GM23338 (cell line): ENCODE data around the gene LLGL2. TPM values are rescaled to one million over a fixed set of nuclear protein-coding genes. Genes with fewer than 3 reads are reported as not detected.

Experiments used
- ATAC-seq: fragments of 200-7000 bp; cut with Tn5 transposase; 3 replicates; pipeline ENCODE4 v1.9.1; 2020
- DNase-seq: peaks from one replicate; pipeline ENCODE4 v3.0.0-alpha.2; 2015; ENCODE audit warnings: low spot score
- H2AFZ ChIP-seq: fragments of 200-600 bp; sonication (generic); 2 replicates; pipeline ENCODE4 v1.8.0; 2016; ENCODE audit warnings: antibody characterized with exemption, mild to moderate bottlenecking, moderate library complexity
- H3F3A ChIP-seq: fragments of 200-600 bp; sonication (generic); replicated peaks from 2 replicates; pipeline ENCODE4 v1.8.0; 2017; ENCODE audit warnings: antibody characterized with exemption, mixed run types, low read depth
- H3K27ac ChIP-seq: fragments of 200-600 bp; sonication (generic); 2 replicates; pipeline ENCODE4 v1.6.1; 2016; ENCODE audit warnings: low read depth
- H3K27me3 ChIP-seq: fragments of 200-600 bp; sonication (generic); 2 replicates; pipeline ENCODE4 v1.8.0; 2016; ENCODE audit warnings: mild to moderate bottlenecking, mixed run types, moderate library complexity; ENCODE audit not compliant: insufficient read depth
- H3K36me3 ChIP-seq: fragments of 200-600 bp; sonication (generic); 2 replicates; pipeline ENCODE4 v1.8.0; 2016; ENCODE audit warnings: mild to moderate bottlenecking; ENCODE audit not compliant: insufficient read depth
- H3K4me1 ChIP-seq: fragments of 200-600 bp; sonication (generic); 2 replicates; pipeline ENCODE4 v1.8.0; 2016; ENCODE audit warnings: mild to moderate bottlenecking, moderate library complexity; ENCODE audit not compliant: insufficient read depth
- H3K4me2 ChIP-seq: fragments of 200-600 bp; sonication (generic); 2 replicates; pipeline ENCODE4 v1.7.1; 2017; ENCODE audit warnings: mixed run types
- H3K4me3 ChIP-seq: fragments of 200-600 bp; sonication (generic); 2 replicates; pipeline ENCODE4 v1.6.1; 2016; ENCODE audit warnings: mixed run types
- H3K79me2 ChIP-seq: fragments of 200-600 bp; sonication (generic); replicated peaks from 2 replicates; pipeline ENCODE4 v1.8.0; 2017; ENCODE audit warnings: mild to moderate bottlenecking; ENCODE audit not compliant: insufficient read depth
- H3K9me2 ChIP-seq: fragments of 200-600 bp; sonication (generic); 2 replicates; pipeline ENCODE4 v1.8.0; 2017; ENCODE audit not compliant: insufficient read depth
- H4K20me1 ChIP-seq: fragments of 200-600 bp; sonication (generic); replicated peaks from 2 replicates; pipeline ENCODE4 v1.8.0; 2017; ENCODE audit warnings: mild to moderate bottlenecking; ENCODE audit not compliant: insufficient read depth
- H3K27ac Mint-ChIP-seq: 2 replicates; pipeline ENCODE4 v1.8.0; 2020; ENCODE audit warnings: inconsistent platforms, mild to moderate bottlenecking, moderate library complexity, mixed read lengths
- H3K27me3 Mint-ChIP-seq: 3 replicates; pipeline ENCODE4 v1.8.0; 2022; ENCODE audit warnings: low read depth, mild to moderate bottlenecking, moderate library complexity, mixed read lengths, inconsistent platforms; ENCODE audit not compliant: insufficient read depth, poor library complexity
- H3K36me3 Mint-ChIP-seq: 3 replicates; pipeline ENCODE4 v1.8.0; 2021; ENCODE audit warnings: low read depth, mild to moderate bottlenecking, inconsistent platforms, moderate library complexity, mixed read lengths
- H3K4me1 Mint-ChIP-seq: 3 replicates; pipeline ENCODE4 v1.8.0; 2020; ENCODE audit warnings: mild to moderate bottlenecking, inconsistent platforms, mixed read lengths
- H3K4me3 Mint-ChIP-seq: 3 replicates; pipeline ENCODE4 v1.8.0; 2021; ENCODE audit warnings: moderate library complexity, mild to moderate bottlenecking, inconsistent platforms, mixed read lengths
- H3K9me3 Mint-ChIP-seq: 3 replicates; pipeline ENCODE4 v1.8.0; 2020; ENCODE audit warnings: moderate library complexity, mild to moderate bottlenecking, inconsistent platforms, mixed read lengths
- EZH2 ChIP-seq: fragments of 200-600 bp; sonication (generic); IDR thresholded peaks from one replicate; pipeline ENCODE4 v1.8.0; 2017; ENCODE audit warnings: antibody characterized with exemption, mild to moderate bottlenecking, low read depth; ENCODE audit not compliant: unreplicated experiment
- EZH2phosphoT487 ChIP-seq: fragments of 200-600 bp; sonication (generic); IDR thresholded peaks from one replicate; pipeline ENCODE4 v1.8.1; 2018; ENCODE audit warnings: antibody characterized with exemption; ENCODE audit not compliant: unreplicated experiment
- polyA plus RNA-seq: library from polyadenylated mRNA; unstranded; fragments of >200 nt; fragmentation: Nextera tagmentation; extraction: Ambion mirVana; gene quantifications from 2 replicates; pipeline ENCODE4 v1.2.1, GENCODE V29; 2016
- total RNA-seq: library from RNA; depleted of rRNA; stranded (reverse); fragments of >200 nt; shearing (Covaris generic); gene quantifications from 2 replicates; pipeline ENCODE4 v1.2.3, GENCODE V29; 2014
- TF ChIP-seq, protein P1 (sequence below): fragments of 250-450 bp; sonication (Bioruptor Pico); IDR thresholded peaks from 2 replicates; pipeline ENCODE4 v1.5.0; 2020; ENCODE audit warnings: mild to moderate bottlenecking, moderate library complexity
- TF ChIP-seq, protein P2 (sequence below), 2 experiments: fragments of 200-600 bp in 1 of 2; sonication (generic) in 1 of 2; conservative IDR thresholded peaks; 2 replicates each; pipeline versions ENCODE4 v1.5.1 to v1.6.1; 2016 to 2017; ENCODE audit warnings: antibody characterized with exemption in 2 of 2, low read depth in 2 of 2, mild to moderate bottlenecking in 2 of 2, moderate library complexity in 1 of 2

LLGL2 gene
- total and polyA plus RNA-seq, 2 experiments from 2014 or later = 62.5 to 78.5 TPM

DNA sequence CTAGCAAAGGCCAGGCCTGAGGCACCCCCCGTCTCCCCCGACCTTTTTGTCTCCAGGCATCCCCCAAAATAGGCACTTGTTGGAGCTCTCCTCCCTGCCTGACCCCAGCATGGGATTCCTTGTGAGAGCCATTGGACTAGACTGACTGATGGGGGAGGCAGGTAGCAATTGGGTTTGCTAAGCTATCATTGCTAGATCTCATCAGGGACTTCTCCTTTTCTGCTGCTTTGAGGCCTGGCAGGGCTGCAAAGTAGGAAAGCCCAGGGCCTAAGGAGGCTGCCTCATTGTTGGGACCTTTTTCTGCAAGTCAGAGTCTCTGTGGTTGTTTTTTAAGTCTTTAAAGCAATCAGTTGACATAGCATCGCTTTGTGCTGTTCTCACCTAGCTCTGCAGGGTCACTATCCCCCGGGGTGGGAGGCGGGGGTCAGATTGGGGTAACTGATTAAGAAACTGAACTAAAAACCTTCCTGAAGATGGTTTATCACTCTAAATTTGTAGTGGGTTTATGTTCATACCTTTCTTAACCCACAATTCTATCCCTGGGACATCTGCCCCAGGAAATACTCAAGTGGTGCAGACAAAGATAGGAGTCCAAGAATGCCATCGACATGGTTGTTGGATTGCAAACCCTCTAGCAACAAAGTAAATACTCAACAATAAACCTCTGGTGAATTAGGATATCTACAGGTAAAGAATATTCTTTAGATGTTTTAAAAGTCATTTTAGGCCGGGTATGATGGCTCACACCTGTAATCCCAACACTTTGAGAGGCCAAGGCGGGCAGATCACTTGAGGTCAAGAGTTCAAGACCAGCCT is 28.0 kb downstream of the LLGL2 start:
- H3K27ac Mint-ChIP-seq = no peak overlapping the region
- no peaks in the 10 kb centered on the region; the same call in 2 of the 3 replicates for H3K36me3 Mint-ChIP-seq
- Histone ChIP-seq H3K4me3 (no peak overlapping the region), H3K9me2 (no peaks in the 10 kb centered on the region), H3K27ac (peak overlapping the region; percentile 59; the same call in 1 of the 2 replicates), H3K4me1 (peaks cover 7% of the 10 kb centered on the region; the same call in 1 of the 2 replicates), H2AFZ (no peak overlapping the region), H3F3A (0 out of 2 replicates have a peak, but pooled peaks cover 7% of the 10 kb centered on the region), H3K36me3 (no peaks in the 10 kb centered on the region), H3K4me2 (no peak overlapping the region), H3K79me2 (no peaks in the 10 kb centered on the region), H4K20me1 (no peaks in the 10 kb centered on the region), H3K27me3 (no peaks in the 10 kb centered on the region)
- peaks cover 25% of the 10 kb centered on the region for H3K4me1 Mint-ChIP-seq
- H3K27me3 Mint-ChIP-seq = peaks cover 4% of the 10 kb centered on the region
- no peak overlapping the region; the same call in 2 of the 3 replicates for H3K4me3 Mint-ChIP-seq
- no peaks in the 10 kb centered on the region for H3K9me3 Mint-ChIP-seq
- TF ChIP-seq EZH2phosphoT487 (no peak), EZH2 (no peak)
- TF ChIP-seq, protein P1, sequence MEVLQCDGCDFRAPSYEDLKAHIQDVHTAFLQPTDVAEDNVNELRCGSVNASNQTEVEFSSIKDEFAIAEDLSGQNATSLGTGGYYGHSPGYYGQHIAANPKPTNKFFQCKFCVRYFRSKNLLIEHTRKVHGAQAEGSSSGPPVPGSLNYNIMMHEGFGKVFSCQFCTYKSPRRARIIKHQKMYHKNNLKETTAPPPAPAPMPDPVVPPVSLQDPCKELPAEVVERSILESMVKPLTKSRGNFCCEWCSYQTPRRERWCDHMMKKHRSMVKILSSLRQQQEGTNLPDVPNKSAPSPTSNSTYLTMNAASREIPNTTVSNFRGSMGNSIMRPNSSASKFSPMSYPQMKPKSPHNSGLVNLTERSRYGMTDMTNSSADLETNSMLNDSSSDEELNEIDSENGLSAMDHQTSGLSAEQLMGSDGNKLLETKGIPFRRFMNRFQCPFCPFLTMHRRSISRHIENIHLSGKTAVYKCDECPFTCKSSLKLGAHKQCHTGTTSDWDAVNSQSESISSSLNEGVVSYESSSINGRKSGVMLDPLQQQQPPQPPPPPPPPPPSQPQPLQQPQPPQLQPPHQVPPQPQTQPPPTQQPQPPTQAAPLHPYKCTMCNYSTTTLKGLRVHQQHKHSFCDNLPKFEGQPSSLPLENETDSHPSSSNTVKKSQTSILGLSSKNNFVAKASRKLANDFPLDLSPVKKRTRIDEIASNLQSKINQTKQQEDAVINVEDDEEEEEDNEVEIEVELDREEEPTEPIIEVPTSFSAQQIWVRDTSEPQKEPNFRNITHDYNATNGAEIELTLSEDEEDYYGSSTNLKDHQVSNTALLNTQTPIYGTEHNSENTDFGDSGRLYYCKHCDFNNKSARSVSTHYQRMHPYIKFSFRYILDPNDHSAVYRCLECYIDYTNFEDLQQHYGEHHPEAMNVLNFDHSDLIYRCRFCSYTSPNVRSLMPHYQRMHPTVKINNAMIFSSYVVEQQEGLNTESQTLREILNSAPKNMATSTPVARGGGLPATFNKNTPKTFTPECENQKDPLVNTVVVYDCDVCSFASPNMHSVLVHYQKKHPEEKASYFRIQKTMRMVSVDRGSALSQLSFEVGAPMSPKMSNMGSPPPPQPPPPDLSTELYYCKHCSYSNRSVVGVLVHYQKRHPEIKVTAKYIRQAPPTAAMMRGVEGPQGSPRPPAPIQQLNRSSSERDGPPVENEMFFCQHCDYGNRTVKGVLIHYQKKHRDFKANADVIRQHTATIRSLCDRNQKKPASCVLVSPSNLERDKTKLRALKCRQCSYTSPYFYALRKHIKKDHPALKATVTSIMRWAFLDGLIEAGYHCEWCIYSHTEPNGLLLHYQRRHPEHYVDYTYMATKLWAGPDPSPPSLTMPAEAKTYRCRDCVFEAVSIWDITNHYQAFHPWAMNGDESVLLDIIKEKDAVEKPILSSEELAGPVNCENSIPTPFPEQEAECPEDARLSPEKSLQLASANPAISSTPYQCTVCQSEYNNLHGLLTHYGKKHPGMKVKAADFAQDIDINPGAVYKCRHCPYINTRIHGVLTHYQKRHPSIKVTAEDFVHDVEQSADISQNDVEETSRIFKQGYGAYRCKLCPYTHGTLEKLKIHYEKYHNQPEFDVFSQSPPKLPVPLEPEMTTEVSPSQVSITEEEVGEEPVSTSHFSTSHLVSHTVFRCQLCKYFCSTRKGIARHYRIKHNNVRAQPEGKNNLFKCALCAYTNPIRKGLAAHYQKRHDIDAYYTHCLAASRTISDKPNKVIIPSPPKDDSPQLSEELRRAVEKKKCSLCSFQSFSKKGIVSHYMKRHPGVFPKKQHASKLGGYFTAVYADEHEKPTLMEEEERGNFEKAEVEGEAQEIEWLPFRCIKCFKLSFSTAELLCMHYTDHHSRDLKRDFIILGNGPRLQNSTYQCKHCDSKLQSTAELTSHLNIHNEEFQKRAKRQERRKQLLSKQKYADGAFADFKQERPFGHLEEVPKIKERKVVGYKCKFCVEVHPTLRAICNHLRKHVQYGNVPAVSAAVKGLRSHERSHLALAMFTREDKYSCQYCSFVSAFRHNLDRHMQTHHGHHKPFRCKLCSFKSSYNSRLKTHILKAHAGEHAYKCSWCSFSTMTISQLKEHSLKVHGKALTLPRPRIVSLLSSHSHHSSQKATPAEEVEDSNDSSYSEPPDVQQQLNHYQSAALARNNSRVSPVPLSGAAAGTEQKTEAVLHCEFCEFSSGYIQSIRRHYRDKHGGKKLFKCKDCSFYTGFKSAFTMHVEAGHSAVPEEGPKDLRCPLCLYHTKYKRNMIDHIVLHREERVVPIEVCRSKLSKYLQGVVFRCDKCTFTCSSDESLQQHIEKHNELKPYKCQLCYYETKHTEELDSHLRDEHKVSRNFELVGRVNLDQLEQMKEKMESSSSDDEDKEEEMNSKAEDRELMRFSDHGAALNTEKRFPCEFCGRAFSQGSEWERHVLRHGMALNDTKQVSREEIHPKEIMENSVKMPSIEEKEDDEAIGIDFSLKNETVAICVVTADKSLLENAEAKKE (CRISPR knock-in tag) = no peak
- TF ChIP-seq, protein P2, sequence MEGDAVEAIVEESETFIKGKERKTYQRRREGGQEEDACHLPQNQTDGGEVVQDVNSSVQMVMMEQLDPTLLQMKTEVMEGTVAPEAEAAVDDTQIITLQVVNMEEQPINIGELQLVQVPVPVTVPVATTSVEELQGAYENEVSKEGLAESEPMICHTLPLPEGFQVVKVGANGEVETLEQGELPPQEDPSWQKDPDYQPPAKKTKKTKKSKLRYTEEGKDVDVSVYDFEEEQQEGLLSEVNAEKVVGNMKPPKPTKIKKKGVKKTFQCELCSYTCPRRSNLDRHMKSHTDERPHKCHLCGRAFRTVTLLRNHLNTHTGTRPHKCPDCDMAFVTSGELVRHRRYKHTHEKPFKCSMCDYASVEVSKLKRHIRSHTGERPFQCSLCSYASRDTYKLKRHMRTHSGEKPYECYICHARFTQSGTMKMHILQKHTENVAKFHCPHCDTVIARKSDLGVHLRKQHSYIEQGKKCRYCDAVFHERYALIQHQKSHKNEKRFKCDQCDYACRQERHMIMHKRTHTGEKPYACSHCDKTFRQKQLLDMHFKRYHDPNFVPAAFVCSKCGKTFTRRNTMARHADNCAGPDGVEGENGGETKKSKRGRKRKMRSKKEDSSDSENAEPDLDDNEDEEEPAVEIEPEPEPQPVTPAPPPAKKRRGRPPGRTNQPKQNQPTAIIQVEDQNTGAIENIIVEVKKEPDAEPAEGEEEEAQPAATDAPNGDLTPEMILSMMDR (conservative IDR thresholded peaks at IDR 0.05; ENCODE audit: low read depth in 2 of 2) = no peak
- no peak for ATAC-seq
- DNase-seq = no peak
